Activated CD8-positive, alpha-beta T cell treated with anti-CD3 and anti-CD28 coated beads for 36 hours (primary cell): ENCODE results near the gene ZNF724. TPM values are rescaled to one million over a fixed set of nuclear protein-coding genes. Genes with fewer than 3 reads are reported as not detected.

Source experiments
- ATAC-seq: fragments of 200-7000 bp; cut with Tn5 transposase; one replicate; pipeline ENCODE4 v1.10.0; 2021; ENCODE audit warnings: mild to moderate bottlenecking, moderate library complexity
- CTCF ChIA-PET: fragments of 350-600 bp; sonication (Branson Sonifier 250); formaldehyde crosslinking; loops from one replicate; lab custom pipeline; 2021; ENCODE audit warnings: antibody characterized with exemption; lab: Charles Lee
- POLR2A ChIA-PET: fragments of 350-600 bp; sonication (Branson Sonifier 250); formaldehyde crosslinking; loops from one replicate; lab custom pipeline; 2021; ENCODE audit warnings: antibody characterized with exemption; lab: Charles Lee
- DNase-seq: peaks from one replicate; pipeline ENCODE4 v3.0.0-alpha.2; 2020
- H3K27ac Mint-ChIP-seq: one replicate; pipeline ENCODE4 v1.8.0; 2021; ENCODE audit warnings: mild to moderate bottlenecking, mixed read lengths
- H3K27me3 Mint-ChIP-seq: one replicate; pipeline ENCODE4 v1.8.0; 2021; ENCODE audit warnings: mixed read lengths
- H3K36me3 Mint-ChIP-seq: one replicate; pipeline ENCODE4 v1.8.0; 2021; ENCODE audit warnings: low read depth, mixed read lengths
- H3K4me1 Mint-ChIP-seq: one replicate; pipeline ENCODE4 v1.8.0; 2021; ENCODE audit warnings: low read depth, mixed read lengths
- H3K4me3 Mint-ChIP-seq: one replicate; pipeline ENCODE4 v1.8.0; 2021; ENCODE audit warnings: mild to moderate bottlenecking, moderate library complexity, mixed read lengths
- H3K9me3 Mint-ChIP-seq: one replicate; pipeline ENCODE4 v1.8.0; 2021; ENCODE audit warnings: mixed read lengths
- CTCF ChIP-seq: fragments of 200-600 bp; IDR thresholded peaks from one replicate; pipeline ENCODE4 v1.8.0; 2022; ENCODE audit warnings: antibody characterized with exemption, mild to moderate bottlenecking
- intact Hi-C: fragments of 100-400 bp; cut with micrococcal nuclease; formaldehyde crosslinking; loops from one replicate; pipeline ENCODE4 v1.10.0; 2022
- total RNA-seq, 2 experiments: library from RNA; stranded (reverse); gene quantifications; one replicate each; pipeline ENCODE4 v1.2.3, GENCODE V29; 2021

Gene ZNF724
- total RNA-seq, 2 experiments from 2014 or later: 15.6 to 15.7 TPM

- intact Hi-C loops: no loop called here
- CTCF ChIA-PET: interaction anchor here (1.1 to 1.6 kb wide), 3 partner anchors 10 to 23 kb away, joined by 3 to 9 read pairs (median 4); partner anchors contain the start of gene ZNF724
- Mint-ChIP-seq H3K27ac (peak overlapping the region; percentile 92), H3K9me3 (no peaks in the 10 kb centered on the region), H3K36me3 (peaks cover 22% of the 10 kb centered on the region), H3K4me3 (peak overlapping the region; percentile 91), H3K4me1 (peaks cover 23% of the 10 kb centered on the region), H3K27me3 (no peaks in the 10 kb centered on the region)
- POLR2A ChIA-PET: interaction anchor here (0.7 to 3.2 kb wide), 7 partner anchors 10 to 122 kb away, joined by 3 to 16 read pairs (median 3); partner anchors contain the start of genes ZNF724 and ZNF91
- TF ChIP-seq CTCF: no peak
- ATAC-seq (peak; percentile 99), DNase-seq (peak; percentile 97)
These were observed 23.6 kb upstream of the ZNF724 start for GRCh38 chr19:23273590-23274412.

- H3K27me3 Mint-ChIP-seq: no peaks in the 10 kb centered on the region
- POLR2A ChIA-PET: interaction anchor here (0.7 to 3.2 kb wide), 5 partner anchors 9 to 122 kb away, joined by 3 to 16 read pairs (median 4); partner anchors contain the start of genes ZNF724 and ZNF91
- H3K27ac Mint-ChIP-seq: peak overlapping the region; percentile 92
- CTCF ChIA-PET: interaction anchor here (1.2 to 1.6 kb wide), 2 partner anchors 10 to 19 kb away, joined by 3 to 9 read pairs; no protein-coding TSS in a partner anchor
- TF ChIP-seq CTCF: no peak
- H3K36me3 Mint-ChIP-seq: peaks cover 25% of the 10 kb centered on the region
- peaks cover 23% of the 10 kb centered on the region for H3K4me1 Mint-ChIP-seq
- no peak for ATAC-seq
- DNase-seq: peak; percentile 41
- intact Hi-C loops: no loop called here
- peak overlapping the region; percentile 91 for H3K4me3 Mint-ChIP-seq
- H3K9me3 Mint-ChIP-seq: no peaks in the 10 kb centered on the region
These were observed 22.9 kb upstream of the ZNF724 start for GRCh38 chr19:23273022-23273589.

- Mint-ChIP-seq H3K4me1 (peaks cover 9% of the 10 kb centered on the region), H3K27me3 (no peaks in the 10 kb centered on the region), H3K9me3 (no peaks in the 10 kb centered on the region), H3K4me3 (no peak overlapping the region), H3K27ac (peak overlapping the region; percentile 48), H3K36me3 (peaks cover 61% of the 10 kb centered on the region)
- ChIA-PET POLR2A (interaction anchor here (1.2 kb wide), 1 partner anchor 10 kb away, joined by 4 read pairs; no protein-coding TSS in a partner anchor), CTCF (interaction anchor here (1.9 kb wide), 1 partner anchor 20 kb away, joined by 4 read pairs; no protein-coding TSS in a partner anchor)
- ATAC-seq (peak; percentile 74), DNase-seq (peak; percentile 30)
- intact Hi-C loops: no loop called here
- TF ChIP-seq CTCF: no peak
These were observed 13.8 kb upstream of the ZNF724 start for GRCh38 chr19:23263870-23264590.

GRCh38 chr19:23263396-23263795 is 13.2 kb upstream of the ZNF724 start:
- CTCF ChIA-PET: interaction anchor here (1.9 kb wide), 1 partner anchor 20 kb away, joined by 4 read pairs; no protein-coding TSS in a partner anchor
- POLR2A ChIA-PET: interaction anchor here (1.2 kb wide), 1 partner anchor 10 kb away, joined by 4 read pairs; no protein-coding TSS in a partner anchor
- ATAC-seq (no peak), DNase-seq (no peak)
- Mint-ChIP-seq H3K4me3 (no peak overlapping the region), H3K36me3 (peaks cover 63% of the 10 kb centered on the region), H3K4me1 (peaks cover 9% of the 10 kb centered on the region), H3K27ac (peak overlapping the region; percentile 48), H3K27me3 (no peaks in the 10 kb centered on the region), H3K9me3 (no peaks in the 10 kb centered on the region)
- no peak for TF ChIP-seq CTCF
- intact Hi-C loops: no loop called here
